Heart right ventricle (tissue), 16 donors: ENCODE measurements around the gene SLC34A1. TPM values are rescaled to one million over a fixed set of nuclear protein-coding genes. Genes with fewer than 3 reads are reported as not detected.

Source experiments
- ATAC-seq, 8 donors: fragments of 200-7000 bp; cut with Tn5 transposase; one replicate each; pipeline ENCODE4 v1.9.1; 2020; ENCODE audit warnings: mild to moderate bottlenecking in 8 of 8, moderate library complexity in 8 of 8, moderate number of reproducible peaks in 1 of 8
- DNase-seq, 2 donors: peaks; one replicate each; pipeline ENCODE4 v3.0.0-alpha.2; 2020
- H3K27ac ChIP-seq, 10 donors: fragments of 200-600 bp; sonication (generic) in 2 of 10; one replicate each; pipeline versions ENCODE4 v1.5.0 to v1.8.0; 2020 to 2022; ENCODE audit warnings: mild to moderate bottlenecking in 3 of 10
- H3K27me3 ChIP-seq, 7 donors: fragments of 200-600 bp; one replicate each; pipeline ENCODE4 v1.8.0; 2021 to 2022; ENCODE audit warnings: mild to moderate bottlenecking in 2 of 7
- H3K36me3 ChIP-seq, 9 donors: fragments of 200-600 bp; sonication (generic) in 1 of 9; one replicate each; pipeline versions ENCODE4 v1.5.0 to v1.8.0; 2020 to 2022; ENCODE audit warnings: mild to moderate bottlenecking in 2 of 9
- H3K4me1 ChIP-seq, 9 donors: fragments of 200-600 bp; sonication (generic) in 1 of 9; one replicate each; pipeline versions ENCODE4 v1.5.0 to v1.8.0; 2020 to 2022; ENCODE audit warnings: mild to moderate bottlenecking in 4 of 9
- H3K4me3 ChIP-seq, 10 donors: fragments of 200-600 bp; sonication (generic) in 2 of 10; one replicate each; pipeline versions ENCODE4 v1.5.0 to v1.8.0; 2020 to 2022; ENCODE audit warnings: mild to moderate bottlenecking in 7 of 10, moderate library complexity in 2 of 10
- H3K9me3 ChIP-seq, 11 donors: fragments of 200-600 bp in 10 of 11; sonication (generic) in 2 of 11; one replicate each; pipeline versions ENCODE4 v1.5.0 to v1.8.0; 2013 to 2022; ENCODE audit warnings: mild to moderate bottlenecking in 2 of 11, control low read depth in 1 of 11, moderate library complexity in 1 of 11
- CTCF ChIP-seq, 9 donors: fragments of 200-600 bp; sonication (generic) in 2 of 9; IDR thresholded peaks; one replicate each; pipeline versions ENCODE4 v1.5.0 to v1.8.0; 2021 to 2022; ENCODE audit warnings: antibody characterized with exemption in 9 of 9, mild to moderate bottlenecking in 5 of 9, moderate library complexity in 1 of 9
- WGBS, 2 donors: extraction: QIAGEN DNeasy Blood & Tissue Kit; methylation state at CpG; one replicate each; pipeline ENCODE4 v1.1.7; 2013; ENCODE audit warnings: inconsistent platforms in 1 of 2; 5-methylcytosine and 5-hydroxymethylcytosine counted together
- intact Hi-C, 10 donors: fragments of 100-400 bp; cut with DNase I; formaldehyde crosslinking; loops; one replicate each; pipeline versions ENCODE4 v1.11.1 to v1.14.2; 2022
- polyA plus RNA-seq, 2 donors: library from polyadenylated mRNA; stranded (reverse); fragments of 200-250 nt; gene quantifications; one replicate each; pipeline ENCODE4 v1.2.3, GENCODE V29; 2013
- total RNA-seq, 10 donors: library from RNA; stranded (reverse); fragmentation: NEBNext Ultra II Directional in 3 of 10; extraction: Animal tissue kit (Norgen Biotek cat#: 25700) in 3 of 10; gene quantifications; one replicate each; pipeline versions ENCODE4 v1.2.1 to v1.2.4, GENCODE V29; 2021 to 2023
- donor health status: Arrhythmogenic right ventricular cardiomyopathy.
- donor health status: ischemic (EF 13 %, LVEDD 7.1; RV severe dilation, severe dysfunction).
- donor health status: healthy with polysubstance abuse.
- donor health status: DM: no; HTN: yes; CAD: no.
- donor health status: DM: no; HTN: no; CAD: no.
- donor health status: ischemic (EF 25% LVEDD 6.9; RV normal size, moderate dysfunction).
- donor health status: ischemic (EF 25% LVEDD 5.7; RV mildly dilated, moderate dysfunction).
- donor health status: healthy.
- donor health status: DM: yes; HTN: yes; CAD: no.
- donor health status: Ischemic cardiomyopathy.
- donor health status: ischemic (EF 35%, LVEDD 5.7; RV mildly dilated, moderate dysfunction).
- donor health status: nonischemic (EF 11% LVEDD 7.7; RV severe dilation, severe dysfunction).
- donor health status: DM: yes; HTN: yes; CAD: no.
- donor health status: PGD.
- donor health status: ischemic (EF 29% LVEDD 5.4; RV normal size, mild dysfunction).
- donor health status: nonischemic (EF 23%, LVEDD 6.1; RV moderate dilation, normal function).

The SLC34A1 gene
- total and polyA plus RNA-seq, 12 donors: 0.12 TPM; not detected in 11

GRCh38 chr5:177404641-177405179 lies 20.5 kb downstream of the SLC34A1 start:
- peak overlapping the region; percentile 28 to 64 (median 58) for H3K4me3 ChIP-seq
- no peaks in the 10 kb centered on the region for H3K9me3 ChIP-seq
- H3K27me3 ChIP-seq: peaks cover 28 to 76% (median 52%) of the 10 kb centered on the region in 7 donors
- peak overlapping the region in 1 of 10 donors; percentile 28 for H3K27ac ChIP-seq
- peaks cover 19 to 56% (median 35%) of the 10 kb centered on the region in 9 donors for H3K4me1 ChIP-seq
- TF ChIP-seq CTCF (IDR thresholded peaks at IDR 0.05): no peak
- DNase-seq (no peak), ATAC-seq (peak in 3 of 8 donors; percentile 2 to 8 (median 5))
- intact Hi-C loops: loop anchor here (1.0 to 5.0 kb wide), 4 partner anchors 48 to 50 kb away; no protein-coding TSS in a partner anchor
- no peaks in the 10 kb centered on the region for H3K36me3 ChIP-seq
- WGBS, 2 donors: 32 to 36% methylated on average over 13 to 16 of the region's 16 CpGs

- no peak for ATAC-seq
- Histone ChIP-seq H3K27ac (peak overlapping the region in 1 of 10 donors; percentile 75), H3K36me3 (no peaks in the 10 kb centered on the region), H3K27me3 (peaks cover 22 to 70% (median 46%) of the 10 kb centered on the region in 7 donors), H3K9me3 (no peaks in the 10 kb centered on the region), H3K4me1 (peaks cover 13 to 51% (median 31%) of the 10 kb centered on the region in 9 donors), H3K4me3 (no peak overlapping the region)
- no peak for TF ChIP-seq CTCF (IDR thresholded peaks at IDR 0.05)
- 94 to 97% methylated on average over 2 of the region's 2 CpGs for WGBS, 2 donors
- no peak for DNase-seq
- intact Hi-C loops: loop anchor here in 6 of 10 donors (2.0 to 5.0 kb wide), 2 partner anchors 47 to 49 kb away; no protein-coding TSS in a partner anchor
Observed at GRCh38 chr5:177405312-177405711, 21.1 kb downstream of the SLC34A1 start.

- DNase-seq: no peak
- H3K36me3 ChIP-seq: no peaks in the 10 kb centered on the region
- no peak for TF ChIP-seq CTCF (IDR thresholded peaks at IDR 0.05)
- H3K4me1 ChIP-seq: peaks cover 13 to 47% (median 28%) of the 10 kb centered on the region in 9 donors
- peaks cover 17 to 65% (median 41%) of the 10 kb centered on the region in 7 donors for H3K27me3 ChIP-seq
- no peaks in the 10 kb centered on the region for H3K9me3 ChIP-seq
- no peak overlapping the region for H3K4me3 ChIP-seq
- H3K27ac ChIP-seq: peak overlapping the region in 1 of 10 donors; percentile 75
- WGBS, 2 donors: 75 to 80% methylated on average over 5 of the region's 5 CpGs
- ATAC-seq: no peak
- intact Hi-C loops: loop anchor here in 6 of 10 donors (2.0 to 5.0 kb wide), 2 partner anchors 46 to 49 kb away; no protein-coding TSS in a partner anchor
Observed at GRCh38 chr5:177405805-177406204, 21.6 kb downstream of the SLC34A1 start.

- Histone ChIP-seq H3K36me3 (no peaks in the 10 kb centered on the region), H3K9me3 (no peaks in the 10 kb centered on the region), H3K4me1 (peaks cover 3 to 33% (median 7%) of the 10 kb centered on the region in 9 donors), H3K4me3 (no peak within 1 kb of the TSS), H3K27me3 (peaks cover 0 to 43% (median 9%) of the 10 kb centered on the region in 7 donors), H3K27ac (no peak within 1 kb of the TSS)
- DNase-seq: no peak
- intact Hi-C loops: loop anchor here in 2 of 10 donors (5.0 kb wide), 1 partner anchor 43 kb away; no protein-coding TSS in a partner anchor
- no peak for TF ChIP-seq CTCF (IDR thresholded peaks at IDR 0.05)
- WGBS, 2 donors: 89% methylated on average over 9 of the region's 9 CpGs
- ATAC-seq: no peak
Observed at GRCh38 chr5:177409043-177409801, 25.0 kb downstream of the SLC34A1 start, which contains the start of gene F12. TSS of gene F12 (minus strand) at chr5:177409564. CDS start at chr5:177409527, 37 bp downstream.
